GM12878 (cell line): ENCODE results near the gene TM4SF1. TPM values are rescaled to one million over a fixed set of nuclear protein-coding genes. Genes with fewer than 3 reads are reported as not detected.

Experiments
- ATAC-seq: fragments of 200-7000 bp; cut with Tn5 transposase; 3 replicates; pipeline ENCODE4 v1.9.1; 2020; ENCODE audit warnings: mild to moderate bottlenecking, moderate library complexity
- BruUV-seq: library from RNA; stranded (reverse); fragments of 400-500 nt; replicated peaks from 2 replicates; lab custom pipeline; 2021; lab: Mats Ljungman, UMichigan
- CTCF ChIA-PET: fragments of 300-600 bp; sonication (Branson Sonifier 250); formaldehyde crosslinking; extraction: SDS; loops from one replicate; lab custom pipeline; 2021; ENCODE audit warnings: inconsistent platforms; lab: Yijun Ruan, JAX
- POLR2A ChIA-PET: fragments of 350-600 bp; formaldehyde crosslinking; extraction: SDS; loops from one replicate; lab custom pipeline; 2021; ENCODE audit warnings: inconsistent platforms; lab: Charles Lee
- RAD21 ChIA-PET: fragments of 300-600 bp; sonication (Branson Sonifier 250); formaldehyde crosslinking; loops from one replicate; lab custom pipeline; 2023; ENCODE audit warnings: antibody characterized with exemption; ENCODE audit not compliant: unreplicated experiment; lab: Charles Lee
- SMC1A ChIA-PET: fragments of 300-600 bp; sonication (Branson Sonifier 250); formaldehyde crosslinking; loops from one replicate; lab custom pipeline; 2023; ENCODE audit not compliant: unreplicated experiment, uncharacterized antibody; lab: Charles Lee
- DNase-seq: peaks from one replicate; pipeline ENCODE4 v3.0.0-alpha.2; 2011; ENCODE audit warnings: low read depth, low spot score
- FAIRE-seq: peaks from 3 replicates; lab custom pipeline; 2011; peaks lifted over from hg19 to GRCh38; lab: Jason Lieb, UNC
- H2AFZ ChIP-seq: 2 replicates; pipeline ENCODE4 v1.6.0; 2011; ENCODE audit warnings: low read depth, low read length, control low read depth; ENCODE audit not compliant: control insufficient read depth
- H3K27ac ChIP-seq: 2 replicates; pipeline ENCODE4 v1.5.1; 2011; ENCODE audit warnings: control low read depth; ENCODE audit not compliant: control insufficient read depth, insufficient read depth
- H3K27me3 ChIP-seq, 2 experiments: replicated peaks in 1 of 2; 2 replicates each; pipeline versions ENCODE4 v1.6.0 to v1.6.1; 2011; ENCODE audit warnings: low read length in 1 of 2; ENCODE audit not compliant: control insufficient read depth in 2 of 2, insufficient read depth in 2 of 2
- H3K36me3 ChIP-seq, 2 experiments: 2 replicates each; pipeline ENCODE4 v1.5.1; 2011; ENCODE audit warnings: low read length in 1 of 2; ENCODE audit not compliant: control insufficient read depth in 2 of 2, insufficient read depth in 2 of 2
- H3K4me1 ChIP-seq: 2 replicates; pipeline ENCODE4 v1.6.1; 2011; ENCODE audit warnings: mild to moderate bottlenecking, low read length, moderate library complexity, mixed read lengths; ENCODE audit not compliant: control insufficient read depth, insufficient read depth
- H3K4me2 ChIP-seq: 2 replicates; pipeline ENCODE4 v1.6.0; 2011; ENCODE audit warnings: control low read depth; ENCODE audit not compliant: control insufficient read depth, insufficient read depth
- H3K4me3 ChIP-seq: fragments of 200-600 bp; sonication (generic); 2 replicates; pipeline ENCODE4 v1.5.1; 2016
- H3K79me2 ChIP-seq: 2 replicates; pipeline ENCODE4 v1.6.0; 2011; ENCODE audit warnings: low read length; ENCODE audit not compliant: control insufficient read depth, insufficient read depth
- H3K9ac ChIP-seq: 2 replicates; pipeline ENCODE4 v1.8.0; 2011; ENCODE audit warnings: low read length, control low read depth, mixed read lengths; ENCODE audit not compliant: control insufficient read depth, insufficient read depth
- H3K9me3 ChIP-seq: replicated peaks from 3 replicates; pipeline ENCODE4 v1.5.1; 2011; ENCODE audit warnings: mild to moderate bottlenecking, low read length; ENCODE audit not compliant: control insufficient read depth, insufficient read depth
- H4K20me1 ChIP-seq: 2 replicates; pipeline ENCODE4 v1.6.0; 2011; ENCODE audit not compliant: control insufficient read depth, insufficient read depth
- CTCF ChIP-seq, 3 experiments: IDR thresholded peaks in 2 of 3; conservative IDR thresholded peaks in 1 of 3; 2 replicates each; pipeline ENCODE4 v1.5.1; 2011; ENCODE audit warnings: low read depth in 3 of 3, low read length in 3 of 3, mild to moderate bottlenecking in 3 of 3, control low read depth in 2 of 3, moderate library complexity in 2 of 3, inconsistent platforms in 1 of 3, mixed read lengths in 1 of 3; ENCODE audit not compliant: control insufficient read depth in 2 of 3, insufficient read depth in 1 of 3; ENCODE audit errors: extremely low read depth in 1 of 3
- TARDBP ChIP-seq: IDR thresholded peaks from 2 replicates; pipeline ENCODE4 v1.6.1; 2016; ENCODE audit warnings: borderline replicate concordance
- WGBS: methylation state at CpG from one replicate; pipeline ENCODE4 v1.1.6; 2016; ENCODE audit warnings: low lambda C conversion rate; ENCODE audit not compliant: insufficient replicate concordance, insufficient coverage; ENCODE audit errors: missing lambda C conversion rate; 5-methylcytosine and 5-hydroxymethylcytosine counted together
- in situ Hi-C: fragments of 300-500 bp; cut with MboI; formaldehyde crosslinking; loops from 9 replicates; pipeline ENCODE4 v1.14.3; 2018; ENCODE audit warnings: mixed read lengths
- intact Hi-C: fragments of 100-400 bp; cut with micrococcal nuclease; formaldehyde crosslinking; loops from one replicate; pipeline ENCODE4 v1.14.2; 2022; ENCODE audit not compliant: unreplicated experiment
- polyA plus RNA-seq, 11 experiments: library from polyadenylated mRNA; depleted of rRNA in 4 of 11; unstranded in 6 of 11; stranded (reverse) in 5 of 11; fragments of >200 nt; fragmentation: Nextera tagmentation in 4 of 11; fragmentation: Illumina TruSeq in 1 of 11; extraction: Ambion mirVana in 4 of 11; extraction: Trizol in 1 of 11; gene quantifications; 1 replicate in 1 of 11; 2 replicates in 10 of 11; pipeline versions ENCODE4 v1.2.1 to v1.2.3, GENCODE V29; 2011 to 2016; ENCODE audit warnings: inconsistent platforms in 2 of 11, missing spikeins in 2 of 11, low read depth in 1 of 11
- total RNA-seq, 4 experiments: library from RNA; depleted of rRNA in 3 of 4; stranded (reverse); fragments of >200 nt in 3 of 4; fragmentation: Illumina TruSeq in 1 of 4; extraction: Trizol in 1 of 4; gene quantifications; 2 replicates each; pipeline versions ENCODE4 v1.2.1 to v1.2.3, GENCODE V29; 2013 to 2021

TM4SF1 gene
- total and polyA plus RNA-seq, 10 of the 15 experiments (the other 5 are each of a cell fraction or from before 2014, with no cell fraction given) = 0.05 to 1.2 TPM; not detected in 8

- POLR2A ChIA-PET = no interaction called here
- in situ Hi-C loops (no loop called here), intact Hi-C loops (no loop called here)
- TF ChIP-seq CTCF (IDR thresholded peaks at IDR 0.05 in 2 of 3, conservative IDR thresholded peaks at IDR 0.05 in 1 of 3; ENCODE audit: control insufficient read depth in 2 of 3, extremely low read depth in 1 of 3, insufficient read depth in 1 of 3, low read depth in 3 of 3, low read length in 3 of 3) (peak in 1 of 3 experiments; percentile 18; a peak in 1 of 6 replicates), TARDBP (no peak)
- RAD21 ChIA-PET = interaction anchor here (1.0 kb wide), 2 partner anchors 10 to 12 kb away, joined by 3 read pairs; no protein-coding TSS in a partner anchor
- Histone ChIP-seq H3K27ac (no peak overlapping the region), H4K20me1 (no peaks in the 10 kb centered on the region), H3K4me1 (no peaks in the 10 kb centered on the region), H3K9me3 (no peaks in the 10 kb centered on the region), H3K4me3 (no peak overlapping the region), H3K36me3 (no peaks in the 10 kb centered on the region), H3K27me3 (peaks cover 0 to 2% of the 10 kb centered on the region in 2 experiments; a peak in 2 of 4 replicates), H3K4me2 (no peak overlapping the region), H3K9ac (no peak overlapping the region), H3K79me2 (no peaks in the 10 kb centered on the region), H2AFZ (no peak overlapping the region)
- ATAC-seq (peak; percentile 29; the same call in 1 of the 3 replicates), DNase-seq (no peak), FAIRE-seq (no peak)
- BruUV-seq = no TSS peak
- CTCF ChIA-PET = interaction anchor here (0.5 to 2.0 kb wide), 7 partner anchors 9 to 727 kb away, joined by 3 to 7 read pairs (median 4); no protein-coding TSS in a partner anchor
- SMC1A ChIA-PET = interaction anchor here (0.9 to 1.7 kb wide), 3 partner anchors 10 to 21 kb away, joined by 3 to 4 read pairs (median 3); no protein-coding TSS in a partner anchor
- WGBS = 47% methylated on average over 4 of the region's 4 CpGs
Observed at GRCh38 chr3:149343951-149344350, 33.5 kb downstream of the TM4SF1 start.
